ENCODE measurements around the gene PSMD9. TPM values are rescaled to one million over a fixed set of nuclear protein-coding genes. Genes with fewer than 3 reads are reported as not detected.
"Not testable (repeated sequence)": the region's sequence is repeated elsewhere in the genome, so short reads cannot be mapped to it uniquely, and the experiment has no call there.

Gene PSMD9
- total RNA-seq, 1 donor from 2014 or later, result 48.5 TPM

GRCh38 chr12:121873216-121873569 is 15.4 kb upstream of the PSMD9 start:
- DNase-seq, result no peak

DNA sequence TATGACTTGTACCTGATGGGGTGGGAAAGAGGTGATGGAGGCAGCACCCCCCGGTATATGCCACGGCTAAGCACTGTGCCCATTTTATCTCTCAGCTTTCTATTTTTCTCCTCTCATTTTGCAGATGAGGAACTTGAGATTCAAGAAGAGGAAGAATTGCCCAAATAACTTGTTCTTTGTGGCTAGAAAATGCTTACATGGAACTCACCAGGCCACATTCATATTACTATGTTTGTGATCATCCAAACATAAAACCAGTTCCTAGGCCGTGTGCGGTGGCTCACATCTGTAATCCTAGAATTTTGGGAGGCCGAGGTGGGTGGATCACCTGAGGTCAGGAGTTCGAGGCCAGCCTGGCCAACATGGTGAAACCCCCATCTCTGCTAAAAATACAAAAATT is 14.5 kb upstream of the PSMD9 start:
- no peak for DNase-seq

DNA sequence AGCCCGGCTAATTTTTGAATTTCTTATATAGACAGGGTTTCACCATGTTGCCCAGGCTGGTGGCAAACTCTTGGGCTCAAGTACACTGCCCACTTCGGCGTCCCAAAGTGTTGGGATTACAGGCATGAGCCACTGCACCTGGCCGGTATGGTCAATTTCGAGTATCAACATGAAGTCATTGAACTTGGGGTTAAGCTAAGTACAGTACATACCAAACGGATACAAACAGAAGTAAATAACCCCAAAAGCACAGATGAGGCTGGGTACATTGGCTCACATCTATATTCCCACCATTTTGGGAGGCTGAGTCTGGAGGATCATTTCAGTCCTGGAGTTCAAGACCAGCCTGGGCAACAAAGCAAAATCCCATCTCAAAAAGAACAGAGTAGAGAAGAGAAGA is 13.0 kb upstream of the PSMD9 start:
- no peak for DNase-seq

DNA sequence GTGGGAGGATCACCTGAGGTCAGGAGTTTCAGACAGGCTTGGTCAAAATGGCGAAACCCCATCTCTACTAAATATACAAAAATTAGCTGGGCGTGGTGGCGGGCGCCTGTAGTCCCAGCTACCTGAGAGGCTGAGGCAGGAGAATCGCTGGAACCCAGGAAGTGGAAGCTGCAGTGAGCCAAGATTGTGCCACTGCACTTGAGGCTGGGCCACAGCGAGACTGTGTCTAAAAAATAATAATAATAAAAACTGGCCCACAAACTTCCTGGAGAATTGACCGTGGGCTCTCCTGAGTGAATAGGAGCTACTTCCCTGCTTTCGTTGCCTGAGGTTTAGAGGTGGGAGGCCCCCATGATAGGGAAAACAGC is 12.5 kb upstream of the PSMD9 start:
- DNase-seq, result not testable (repeated sequence)

DNA sequence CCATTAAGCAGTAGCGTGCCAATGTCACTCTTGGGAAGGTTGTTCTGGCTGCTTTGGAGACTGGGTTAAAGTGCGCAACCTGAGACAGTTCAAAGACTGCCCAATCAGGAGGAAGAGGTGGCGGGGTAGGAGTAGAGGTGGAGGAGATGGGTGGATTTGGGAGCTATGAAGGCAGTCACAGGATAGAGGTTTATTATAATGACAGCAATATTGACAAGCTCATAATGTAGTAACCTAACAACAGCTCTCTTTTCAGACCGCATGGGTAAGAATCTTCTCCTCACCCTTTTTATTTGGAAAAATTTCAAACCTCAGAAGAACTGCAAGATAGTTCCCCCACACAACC is 5.3 kb upstream of the PSMD9 start:
- DNase-seq, result no peak

- not testable (repeated sequence) for DNase-seq
These were observed 3.5 kb upstream of the PSMD9 start for GRCh38 chr12:121885129-121885528.

- no peak for DNase-seq
These were observed 510 bp upstream of the PSMD9 start for GRCh38 chr12:121888083-121888477.

DNA sequence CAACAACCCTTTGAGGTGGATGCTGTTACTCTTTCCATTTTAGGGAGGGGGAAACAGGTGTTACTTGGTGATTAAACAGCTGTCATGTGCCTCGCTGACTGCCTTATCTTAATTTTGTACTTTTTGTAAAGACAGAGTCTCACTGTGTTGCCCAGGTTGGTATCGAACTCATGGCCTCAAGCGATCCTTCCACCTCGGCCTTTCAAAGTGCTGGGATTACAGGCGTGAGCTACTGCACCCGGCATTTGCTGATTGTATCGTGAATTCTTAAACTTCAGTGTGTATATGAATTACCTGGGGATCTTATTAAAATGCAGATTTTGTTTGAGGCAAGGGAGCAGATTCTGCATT is 659 bp downstream of the PSMD9 start:
- DNase-seq, result no peak

DNA sequence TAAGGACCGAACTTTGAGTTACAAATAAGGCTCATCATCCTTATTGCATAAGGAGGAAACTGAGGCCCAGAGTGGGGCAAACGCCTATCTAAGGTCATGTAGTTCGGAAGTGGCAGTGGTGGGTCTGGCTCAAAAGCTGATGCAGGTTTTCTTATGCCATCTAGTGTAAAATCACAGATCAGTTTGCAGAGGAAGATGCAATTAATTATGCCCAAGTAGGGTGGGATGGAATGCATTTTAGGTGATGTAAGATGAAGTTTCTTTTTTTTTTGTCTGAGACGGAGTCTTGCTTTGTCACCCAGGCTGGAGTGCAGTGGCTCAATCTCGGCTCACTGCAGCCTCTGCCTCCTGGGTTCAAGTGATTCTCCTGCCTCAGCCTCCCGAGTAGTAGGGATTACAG is 1.1 kb downstream of the PSMD9 start:
- not testable (repeated sequence) for DNase-seq

DNA sequence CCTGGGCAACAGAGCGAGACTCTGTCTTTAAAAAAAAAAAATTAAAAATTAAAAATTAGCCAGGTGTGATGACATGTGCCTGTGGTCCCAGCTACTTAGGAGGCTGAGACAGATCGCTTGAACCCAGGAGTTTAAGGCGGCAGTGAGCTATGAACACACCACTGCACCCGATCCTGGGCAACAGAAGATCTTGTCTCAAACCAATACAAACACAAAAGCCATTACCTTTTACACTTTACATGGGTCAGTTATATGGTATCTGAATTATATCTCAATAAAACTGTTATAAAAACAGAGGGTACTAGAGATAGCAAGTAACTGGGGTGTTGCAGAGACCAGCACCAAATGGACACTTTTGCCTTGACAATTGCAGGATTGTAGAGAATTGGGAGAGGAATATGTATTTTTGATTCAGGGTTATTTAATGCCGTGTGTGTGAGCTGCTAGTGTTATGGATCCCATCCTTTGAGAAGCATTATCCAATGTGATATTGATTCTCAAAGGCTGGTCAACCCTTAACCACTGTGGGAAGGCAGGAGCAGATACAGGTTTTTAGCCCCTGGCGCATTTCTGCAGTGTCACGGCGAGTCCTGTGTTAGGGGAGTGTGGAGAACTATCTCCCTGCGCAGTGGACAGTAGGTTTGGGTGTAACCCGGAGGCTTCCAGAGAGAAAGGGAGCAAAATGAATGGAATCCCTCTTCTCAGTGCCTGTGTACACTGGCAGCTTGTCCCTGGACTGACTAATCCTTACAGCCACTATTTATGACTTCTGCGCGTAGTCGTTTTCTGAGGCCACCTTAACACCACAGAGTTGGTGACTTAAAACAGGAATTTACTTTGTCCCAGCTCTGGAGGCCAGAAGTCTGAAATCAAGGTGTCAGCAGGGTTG is 4.3 kb downstream of the PSMD9 start:
- no peak for DNase-seq

DNA sequence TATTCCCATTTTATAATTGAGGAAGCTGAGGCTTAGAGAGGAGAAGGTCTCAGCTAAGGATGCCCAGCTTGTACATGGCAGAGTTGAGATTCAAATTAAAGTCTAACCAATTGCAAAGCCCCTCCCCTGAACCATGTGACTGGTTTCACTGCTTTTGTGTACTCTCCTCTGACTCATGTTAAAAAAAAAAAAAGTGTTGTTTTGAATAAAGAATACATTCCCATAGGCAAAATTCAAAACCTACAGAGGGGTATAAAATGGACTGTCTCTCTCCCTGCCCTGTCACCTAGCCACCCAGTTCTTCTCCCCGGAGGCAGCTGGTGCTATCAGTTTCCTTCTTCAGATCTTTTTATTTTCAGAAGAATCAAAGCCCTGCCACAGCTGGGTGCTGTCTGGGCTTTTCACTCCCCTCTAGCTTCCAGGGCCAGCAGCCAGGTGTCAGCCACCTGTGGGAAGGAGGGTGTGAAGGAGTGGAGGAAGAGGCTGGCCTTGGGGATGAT is 5.4 kb downstream of the PSMD9 start:
- DNase-seq, result peak; percentile 75

DNA sequence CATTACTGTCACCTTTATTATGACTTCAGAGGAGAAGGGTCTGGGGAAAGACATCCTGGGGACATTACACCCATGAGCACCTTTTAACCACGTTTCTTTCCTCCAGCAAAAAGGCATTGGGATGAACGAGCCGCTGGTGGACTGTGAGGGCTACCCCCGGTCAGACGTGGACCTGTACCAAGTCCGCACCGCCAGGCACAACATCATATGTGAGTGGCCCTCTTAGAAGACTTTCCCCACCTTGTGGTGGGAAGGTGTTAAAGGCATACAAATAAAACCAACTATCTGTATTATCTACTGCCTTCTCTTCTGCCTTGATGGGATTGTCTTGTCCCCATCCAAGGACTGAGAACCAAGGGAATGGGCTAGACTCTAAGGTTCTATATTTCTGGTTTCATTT is 6.0 kb downstream of the PSMD9 start:
- DNase-seq, result peak; percentile 63

DNA sequence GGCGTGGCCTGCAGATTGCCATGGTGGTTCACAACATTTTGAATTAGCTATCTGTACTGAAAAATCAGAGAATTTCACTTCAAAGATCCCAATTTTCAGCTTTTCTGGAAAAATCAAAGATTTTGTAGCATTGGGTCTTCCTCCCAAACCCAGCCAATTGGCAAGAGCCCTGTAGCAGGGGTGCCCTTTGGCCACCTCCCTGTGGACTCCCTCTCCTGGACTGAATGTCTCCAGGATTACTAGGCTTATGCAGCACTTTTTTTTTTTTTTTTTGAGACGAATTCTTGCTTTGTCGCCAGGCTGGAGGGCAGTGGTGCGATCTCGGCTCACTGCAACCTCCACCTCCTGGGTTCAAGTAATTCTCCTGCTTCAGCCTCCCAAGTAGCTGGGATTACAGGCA is 9.7 kb downstream of the PSMD9 start:
- DNase-seq, result no peak

DNA sequence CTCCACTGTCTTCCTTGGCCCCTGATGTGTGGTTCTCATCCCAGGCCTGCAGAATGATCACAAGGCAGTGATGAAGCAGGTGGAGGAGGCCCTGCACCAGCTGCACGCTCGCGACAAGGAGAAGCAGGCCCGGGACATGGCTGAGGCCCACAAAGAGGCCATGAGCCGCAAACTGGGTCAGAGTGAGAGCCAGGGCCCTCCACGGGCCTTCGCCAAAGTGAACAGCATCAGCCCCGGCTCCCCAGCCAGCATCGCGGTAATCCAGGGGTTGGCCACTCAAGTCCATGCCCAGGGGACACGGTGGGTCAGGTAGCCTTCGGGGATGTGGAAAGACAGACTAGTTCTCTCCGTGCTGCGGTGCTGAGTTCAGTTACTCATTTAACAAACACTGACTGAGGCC is 11.0 kb downstream of the PSMD9 start:
- no peak for DNase-seq

DNA sequence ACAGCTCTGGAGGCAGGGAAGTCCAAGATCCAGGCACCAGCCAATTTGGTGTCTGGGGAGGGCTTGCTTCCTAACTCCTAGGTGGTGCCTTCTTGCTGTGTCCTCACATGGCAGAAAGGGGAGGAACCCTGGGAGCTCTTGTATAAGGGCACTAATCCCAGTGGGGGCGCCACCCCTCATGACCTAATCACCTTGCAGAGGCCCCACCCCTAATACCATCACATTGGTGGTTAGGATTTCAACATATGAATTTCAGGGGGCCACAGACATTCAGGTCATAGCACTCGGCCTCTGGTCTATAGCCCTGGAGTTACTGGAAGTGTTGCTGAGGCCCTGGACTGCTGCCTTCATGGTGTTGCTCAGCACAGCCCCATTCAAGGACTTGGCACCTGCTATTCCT is 14.6 kb downstream of the PSMD9 start:
- no peak for DNase-seq

DNA sequence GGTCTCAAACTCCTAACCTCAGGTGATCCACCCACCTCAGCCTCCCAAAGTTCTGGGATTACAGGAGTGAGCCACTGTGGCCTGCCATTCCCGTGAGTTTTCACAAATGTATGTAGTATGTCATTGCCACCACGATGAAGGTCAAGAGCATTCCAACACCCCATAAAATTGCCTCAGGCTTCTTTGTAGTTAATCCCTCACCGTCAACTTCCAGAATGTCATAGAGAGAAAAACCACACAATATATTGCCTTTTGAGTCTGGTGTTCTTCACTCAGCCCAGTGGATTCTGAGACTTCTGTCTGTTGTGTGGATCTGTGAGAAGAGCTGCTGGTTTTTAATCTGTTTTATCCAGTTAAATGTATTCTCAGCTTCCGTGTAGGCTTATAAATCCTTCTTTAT is 17.2 kb downstream of the PSMD9 start:
- no peak for DNase-seq

GRCh38 chr12:121908702-121909101 is 20.1 kb downstream of the PSMD9 start:
- no peak for DNase-seq

DNA sequence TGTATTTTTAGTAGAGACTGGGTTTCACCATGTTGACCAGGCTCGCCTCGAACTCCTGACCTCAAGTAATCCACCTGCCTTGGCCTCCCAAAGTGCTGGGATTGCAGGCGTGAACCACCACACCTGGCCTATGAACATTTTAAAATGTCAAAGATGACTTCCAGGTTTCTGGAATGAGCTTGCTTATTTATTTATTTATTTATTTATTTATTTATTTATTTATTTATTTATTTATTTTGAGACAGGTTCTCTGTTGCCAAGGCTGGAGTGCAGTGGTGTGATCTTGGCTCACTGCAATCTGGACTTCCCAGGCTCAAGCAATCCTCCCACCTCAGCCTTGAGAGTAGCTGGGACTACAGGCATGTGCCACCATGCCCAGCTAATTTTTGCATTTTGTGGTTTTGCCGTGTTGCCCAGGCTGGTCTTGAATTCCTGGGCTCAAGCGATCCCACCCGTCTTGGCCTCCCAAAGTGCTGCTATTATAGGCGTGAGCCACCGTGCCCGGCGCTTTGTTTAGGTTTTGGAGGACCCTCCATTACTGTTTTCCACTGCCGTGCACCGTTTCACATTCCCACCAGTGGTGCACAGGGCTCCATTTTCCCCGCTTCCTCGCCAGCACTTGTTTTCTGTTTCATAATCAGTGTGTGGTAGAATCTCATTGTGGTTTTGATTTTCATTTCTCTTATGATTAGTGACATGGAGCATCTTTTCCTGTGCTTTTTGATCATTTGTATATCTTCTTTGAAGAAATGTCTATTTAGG is 23.4 kb downstream of the PSMD9 start:
- no peak for DNase-seq

- no peak for DNase-seq
These were observed 27.3 kb downstream of the PSMD9 start for GRCh38 chr12:121915841-121916321.

GRCh38 chr12:121916719-121917118 is 28.1 kb downstream of the PSMD9 start:
- DNase-seq, result peak; percentile 55

DNA sequence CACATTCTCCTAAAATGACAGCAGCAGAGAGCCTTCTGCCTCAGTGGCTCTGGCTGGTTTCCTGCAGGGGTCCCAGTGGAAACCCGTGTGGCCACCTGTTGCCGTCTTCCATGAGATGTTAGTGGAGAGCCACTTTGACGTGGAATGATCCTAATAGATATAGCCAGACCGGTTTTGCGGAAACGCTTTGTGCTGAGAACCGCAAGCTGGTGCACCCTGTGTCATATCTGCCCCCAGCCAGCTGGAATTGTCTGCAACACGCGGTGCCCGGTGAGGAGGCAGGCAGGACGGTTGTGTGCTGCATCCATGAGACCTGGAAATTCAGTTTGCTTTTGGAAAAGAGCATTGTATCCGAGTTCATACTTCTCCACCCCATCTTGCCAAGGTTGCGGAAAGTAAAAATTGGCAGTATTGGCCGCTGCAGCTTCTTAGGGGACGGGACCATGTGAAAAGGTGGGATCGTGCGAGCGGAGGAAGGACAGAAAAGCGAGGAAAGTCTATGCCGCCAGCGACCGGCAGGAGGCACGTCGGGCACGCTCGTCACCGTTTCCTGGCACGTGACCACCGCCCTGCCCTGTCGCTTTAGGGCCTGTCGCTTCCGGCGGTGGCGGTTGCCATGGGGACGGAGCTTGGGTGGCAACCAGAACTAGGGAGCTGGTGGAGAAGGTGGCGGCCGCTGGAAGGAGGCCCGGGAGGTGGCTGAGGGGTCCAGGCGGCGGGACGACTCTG is 29.5 kb downstream of the PSMD9 start, which contains the start of gene CFAP251:
Gene CFAP251 (plus strand): TSS at position 643 of the 729 bp plus-strand sequence. CDS start 2,714 bp downstream, outside the sequence.
- peak; percentile 95 for DNase-seq

- no peak for DNase-seq
These were observed 30.1 kb downstream of the PSMD9 start for GRCh38 chr12:121918679-121919038.

- DNase-seq, result no peak
These were observed 32.5 kb downstream of the PSMD9 start for GRCh38 chr12:121921066-121921465.
